HepG2 (cell line): ENCODE measurements around the gene NLGN3. TPM values are rescaled to one million over a fixed set of nuclear protein-coding genes. Genes with fewer than 3 reads are reported as not detected.

ENCODE experiments used
- ATAC-seq: fragments of 200-7000 bp; cut with Tn5 transposase; 3 replicates; pipeline ENCODE4 v1.9.1; 2020; ENCODE audit warnings: mild to moderate bottlenecking, moderate library complexity
- BruUV-seq: library from RNA; stranded (reverse); fragments of 400-500 nt; replicated peaks from 2 replicates; lab custom pipeline; 2021; lab: Mats Ljungman, UMichigan
- CTCF ChIA-PET: fragments of 300-600 bp; formaldehyde crosslinking; extraction: SDS; loops from one replicate; lab custom pipeline; 2021; ENCODE audit warnings: low total read pairs, inconsistent platforms, low intra/inter-chr PET ratio; lab: Yijun Ruan, JAX
- POLR2A ChIA-PET: fragments of 350-600 bp; sonication (Branson Sonifier 250); formaldehyde crosslinking; loops from one replicate; lab custom pipeline; 2020; ENCODE audit warnings: antibody characterized with exemption, inconsistent platforms; lab: Yijun Ruan, JAX
- DNase-seq: peaks from one replicate; pipeline ENCODE4 v3.0.0-alpha.2; 2015; ENCODE audit warnings: low spot score
- FAIRE-seq: peaks from 3 replicates; lab custom pipeline; 2011; peaks lifted over from hg19 to GRCh38; lab: Jason Lieb, UNC
- H2AFZ ChIP-seq: one replicate; pipeline ENCODE4 v1.6.1; 2011; ENCODE audit warnings: low read length, inconsistent platforms
- H3K27ac ChIP-seq: fragments of 300-600 bp; 3 replicates; pipeline ENCODE4 v1.8.0; 2011; ENCODE audit warnings: mixed run types, mild to moderate bottlenecking, mixed read lengths, low read length, inconsistent platforms; ENCODE audit not compliant: insufficient read depth; ENCODE audit errors: extremely low read length
- H3K27me3 ChIP-seq, 2 experiments: fragments of 200-600 bp in 1 of 2; 2 replicates in 1 of 2; 3 replicates in 1 of 2; pipeline versions ENCODE4 v1.6.0 to v1.8.0; 2011; ENCODE audit warnings: low read length in 2 of 2, mild to moderate bottlenecking in 2 of 2, moderate library complexity in 2 of 2, inconsistent platforms in 1 of 2; ENCODE audit not compliant: insufficient read depth in 2 of 2, control insufficient read depth in 1 of 2
- H3K36me3 ChIP-seq, 2 experiments: fragments of 200-600 bp in 1 of 2; replicated peaks in 1 of 2; 2 replicates in 1 of 2; 3 replicates in 1 of 2; pipeline versions ENCODE4 v1.5.1 to v1.8.0; 2011; ENCODE audit warnings: low read length in 2 of 2, inconsistent platforms in 1 of 2; ENCODE audit not compliant: insufficient read depth in 2 of 2, control insufficient read depth in 1 of 2
- H3K4me1 ChIP-seq: 2 replicates; pipeline ENCODE4 v1.5.1; 2012; ENCODE audit warnings: low read length, inconsistent platforms; ENCODE audit not compliant: insufficient read depth
- H3K4me2 ChIP-seq: 2 replicates; pipeline ENCODE4 v1.6.0; 2011; ENCODE audit warnings: low read depth, low read length, inconsistent platforms
- H3K4me3 ChIP-seq, 3 experiments: fragments of 200-600 bp in 1 of 3; sonication (generic), shearing (Covaris generic) in 1 of 3; replicated peaks in 1 of 3; 2 replicates each; pipeline ENCODE4 v1.5.1; 2011 to 2016; ENCODE audit warnings: low read length in 3 of 3, inconsistent platforms in 2 of 3, low read depth in 2 of 3, mild to moderate bottlenecking in 2 of 3, control low read depth in 1 of 3, mixed read lengths in 1 of 3; ENCODE audit not compliant: insufficient read depth in 1 of 3
- H3K79me2 ChIP-seq: one replicate; pipeline ENCODE4 v1.6.1; 2011; ENCODE audit warnings: low read length, inconsistent platforms; ENCODE audit not compliant: insufficient read depth
- H3K9ac ChIP-seq: 2 replicates; pipeline ENCODE4 v1.6.0; 2011; ENCODE audit warnings: mild to moderate bottlenecking, low read depth, low read length, inconsistent platforms; ENCODE audit not compliant: insufficient read depth
- H3K9me3 ChIP-seq: 2 replicates; pipeline ENCODE4 v1.5.1; 2012; ENCODE audit warnings: mild to moderate bottlenecking, low read length
- H4K20me1 ChIP-seq: 2 replicates; pipeline ENCODE4 v1.6.0; 2011; ENCODE audit warnings: inconsistent platforms, mild to moderate bottlenecking, low read length, moderate library complexity; ENCODE audit not compliant: insufficient read depth
- ARHGAP35 ChIP-seq: sonication (generic); formaldehyde crosslinking; IDR thresholded peaks from 2 replicates; pipeline ENCODE4 v1.9.0; 2022; ENCODE audit warnings: mild to moderate bottlenecking, inconsistent platforms, moderate library complexity, missing genetic modification reagents, borderline replicate concordance
- BRCA1 ChIP-seq: sonication (generic); formaldehyde crosslinking; IDR thresholded peaks from 2 replicates; pipeline ENCODE4 v1.4.0; 2020; ENCODE audit warnings: missing genetic modification reagents
- CHD2 ChIP-seq: IDR thresholded peaks from 2 replicates; pipeline ENCODE4 v1.6.1; 2011; ENCODE audit warnings: low read depth, low read length, improper control_type of control experiment
- EED ChIP-seq: sonication (generic); formaldehyde crosslinking; IDR thresholded peaks from 2 replicates; pipeline ENCODE4 v1.5.0; 2020; ENCODE audit warnings: mild to moderate bottlenecking, missing genetic modification reagents
- GPBP1L1 ChIP-seq: sonication (generic); formaldehyde crosslinking; IDR thresholded peaks from 2 replicates; pipeline ENCODE4 v1.5.0; 2020; ENCODE audit warnings: mild to moderate bottlenecking, missing genetic modification reagents
- ZMAT3 ChIP-seq: sonication (generic); formaldehyde crosslinking; conservative IDR thresholded peaks from 2 replicates; pipeline ENCODE4 v1.7.0; 2021; ENCODE audit warnings: missing genetic modification reagents
- ZNF180 ChIP-seq: sonication (generic); formaldehyde crosslinking; IDR thresholded peaks from 2 replicates; pipeline ENCODE4 v1.4.0; 2020; ENCODE audit warnings: low read depth, missing genetic modification reagents, borderline replicate concordance
- ZNF335 ChIP-seq: sonication (generic); formaldehyde crosslinking; IDR thresholded peaks from 2 replicates; pipeline ENCODE4 v1.4.0; 2020; ENCODE audit warnings: missing genetic modification reagents
- ZNF558 ChIP-seq: sonication (generic); formaldehyde crosslinking; IDR thresholded peaks from 2 replicates; pipeline ENCODE4 v1.9.0; 2022; ENCODE audit warnings: mild to moderate bottlenecking, missing genetic modification reagents, borderline replicate concordance
- ZNF564 ChIP-seq: sonication (generic); formaldehyde crosslinking; IDR thresholded peaks from 2 replicates; pipeline ENCODE4 v1.8.1; 2023; ENCODE audit warnings: mild to moderate bottlenecking, missing genetic modification reagents
- ZNF629 ChIP-seq: sonication (generic); formaldehyde crosslinking; conservative IDR thresholded peaks from 2 replicates; pipeline ENCODE4 v1.5.0; 2020; ENCODE audit warnings: missing genetic modification reagents
- WGBS: methylation state at CpG from one replicate; pipeline ENCODE4 v1.1.6; 2017; ENCODE audit warnings: low lambda C conversion rate; 5-methylcytosine and 5-hydroxymethylcytosine counted together
- in situ Hi-C: cut with HindIII; loops from 2 replicates; pipeline ENCODE4 v1.10.0; 2017; ENCODE audit warnings: low pct_unique_long_range_greater_than_20kb; ENCODE audit not compliant: extremely low pct_ligation_motif_present
- intact Hi-C: fragments of 100-400 bp; cut with micrococcal nuclease; formaldehyde crosslinking; loops from one replicate; pipeline ENCODE4 v1.10.0; 2022; ENCODE audit not compliant: unreplicated experiment
- polyA plus RNA-seq, 8 experiments: library from polyadenylated mRNA; depleted of rRNA in 3 of 8; stranded (reverse) in 7 of 8; unstranded in 1 of 8; fragments of >200 nt; fragmentation: Illumina TruSeq in 4 of 8; extraction: Trizol in 4 of 8; gene quantifications; 2 replicates each; pipeline versions ENCODE4 v1.2.1 to v1.2.3, GENCODE V29; 2011 to 2016; ENCODE audit warnings: low read depth in 4 of 8, missing spikeins in 1 of 8, mixed read lengths in 1 of 8; ENCODE audit not compliant: insufficient read depth in 1 of 8
- total RNA-seq, 5 experiments: library from RNA; depleted of rRNA; stranded (reverse); fragments of >200 nt; fragmentation: Illumina TruSeq; extraction: Trizol; gene quantifications; 2 replicates each; pipeline ENCODE4 v1.2.3, GENCODE V29; 2016; ENCODE audit warnings: low read depth in 1 of 5
- TF ChIP-seq, protein P1 (sequence below): sonication (generic); formaldehyde crosslinking; IDR thresholded peaks from 2 replicates; pipeline ENCODE4 v1.4.0; 2020; ENCODE audit warnings: low read depth, missing genetic modification reagents

NLGN3 gene
- total and polyA plus RNA-seq, 2 of the 13 experiments (the other 11 are each of a cell fraction or from before 2014, with no cell fraction given), result 0.04 to 0.16 TPM

- no peak for TF ChIP-seq GPBP1L1 (CRISPR knock-in tag)
Observed at GRCh38 chrX:71184092-71184491, 39.5 kb downstream of the NLGN3 start (continued).

DNA sequence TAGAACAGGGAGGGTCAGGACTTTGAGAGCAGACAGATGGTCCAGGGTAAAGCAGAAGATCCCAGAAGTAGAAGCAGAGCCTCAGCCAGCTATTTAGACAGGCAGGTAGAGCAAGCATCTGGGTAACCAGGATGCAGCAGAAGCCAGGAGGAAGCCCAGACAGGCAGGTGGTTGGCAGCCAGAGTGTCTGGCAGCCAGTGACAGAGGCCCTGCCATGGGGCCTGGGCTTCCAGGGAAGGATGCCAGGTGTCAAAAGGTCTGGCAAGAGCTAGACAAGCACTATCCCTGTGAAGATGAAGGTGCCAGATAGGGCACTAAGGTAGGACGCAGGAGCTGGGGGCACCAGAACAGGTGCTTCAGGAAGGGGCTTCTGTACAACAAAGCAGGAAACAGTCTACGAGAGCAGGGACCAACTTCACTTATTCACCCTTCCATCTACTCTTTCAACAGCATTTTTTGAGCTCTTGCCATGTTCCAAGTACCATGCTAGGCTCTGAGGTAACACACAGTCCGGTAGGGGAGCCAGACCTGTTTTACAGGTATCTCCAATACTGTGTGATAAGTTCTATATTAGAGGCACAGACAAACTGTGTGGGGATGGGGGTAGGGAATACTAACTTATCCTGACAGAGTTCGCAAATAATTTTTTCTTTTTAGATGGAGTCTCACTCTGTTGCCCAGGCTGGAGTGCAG, 40.3 kb downstream of the NLGN3 start:
- in situ Hi-C loops (no loop called here), intact Hi-C loops (loop anchor here (5.0 kb wide), 3 partner anchors 32 to 88 kb away; partner anchors contain the start of genes FOXO4 and ZMYM3)
- H3K9me3 ChIP-seq, result no peaks in the 10 kb centered on the region
- DNase-seq (no peak), ATAC-seq (no peak), FAIRE-seq (no peak)
- no peak for TF ChIP-seq ZNF335 (CRISPR knock-in tag)
- TF ChIP-seq BRCA1 (CRISPR knock-in tag), result no peak
- no peak for TF ChIP-seq ZMAT3
- H3K4me3 ChIP-seq, result no peak overlapping the region
- H3K9ac ChIP-seq, result no peak overlapping the region
- no peaks in the 10 kb centered on the region for H3K79me2 ChIP-seq
- no peaks in the 10 kb centered on the region for H3K36me3 ChIP-seq
- no TSS peak for BruUV-seq
- no peak overlapping the region for H3K4me2 ChIP-seq
- H4K20me1 ChIP-seq, result no peaks in the 10 kb centered on the region
- H2AFZ ChIP-seq, result no peak overlapping the region
- 94% methylated on average over 2 of the region's 4 CpGs for WGBS
- CTCF ChIA-PET, result no interaction called here
- peak overlapping the region; percentile 100 for H3K27ac ChIP-seq
- POLR2A ChIA-PET, result interaction anchor here (0.6 to 5.2 kb wide), 6 partner anchors 11 to 70 kb away, joined by 3 to 68 read pairs (median 7); partner anchors contain the start of gene GJB1
- no peaks in the 10 kb centered on the region for H3K27me3 ChIP-seq
- peaks cover 48% of the 10 kb centered on the region for H3K4me1 ChIP-seq

GRCh38 chrX:71191248-71191647, 46.6 kb downstream of the NLGN3 start:
- Histone ChIP-seq H3K4me1 (peaks cover 15% of the 10 kb centered on the region), H3K27ac (no peak overlapping the region), H3K4me2 (no peak overlapping the region), H3K9ac (no peak overlapping the region), H3K79me2 (no peaks in the 10 kb centered on the region), H3K27me3 (no peaks in the 10 kb centered on the region), H3K4me3 (no peak overlapping the region), H3K36me3 (no peaks in the 10 kb centered on the region), H2AFZ (no peak overlapping the region), H3K9me3 (no peaks in the 10 kb centered on the region), H4K20me1 (no peaks in the 10 kb centered on the region)
- intact Hi-C loops (no loop called here), in situ Hi-C loops (no loop called here)
- DNase-seq (no peak), FAIRE-seq (no peak), ATAC-seq (no peak)
- ChIA-PET POLR2A (no interaction called here), CTCF (no interaction called here)
- no TSS peak for BruUV-seq
- TF ChIP-seq CHD2 (no peak), ARHGAP35 (CRISPR knock-in tag) (no peak), ZNF180 (no peak), ZNF629 (CRISPR knock-in tag) (no peak), ZNF564 (CRISPR knock-in tag) (no peak), EED (CRISPR knock-in tag) (no peak), ZNF558 (CRISPR knock-in tag) (no peak)
- TF ChIP-seq, protein P1, sequence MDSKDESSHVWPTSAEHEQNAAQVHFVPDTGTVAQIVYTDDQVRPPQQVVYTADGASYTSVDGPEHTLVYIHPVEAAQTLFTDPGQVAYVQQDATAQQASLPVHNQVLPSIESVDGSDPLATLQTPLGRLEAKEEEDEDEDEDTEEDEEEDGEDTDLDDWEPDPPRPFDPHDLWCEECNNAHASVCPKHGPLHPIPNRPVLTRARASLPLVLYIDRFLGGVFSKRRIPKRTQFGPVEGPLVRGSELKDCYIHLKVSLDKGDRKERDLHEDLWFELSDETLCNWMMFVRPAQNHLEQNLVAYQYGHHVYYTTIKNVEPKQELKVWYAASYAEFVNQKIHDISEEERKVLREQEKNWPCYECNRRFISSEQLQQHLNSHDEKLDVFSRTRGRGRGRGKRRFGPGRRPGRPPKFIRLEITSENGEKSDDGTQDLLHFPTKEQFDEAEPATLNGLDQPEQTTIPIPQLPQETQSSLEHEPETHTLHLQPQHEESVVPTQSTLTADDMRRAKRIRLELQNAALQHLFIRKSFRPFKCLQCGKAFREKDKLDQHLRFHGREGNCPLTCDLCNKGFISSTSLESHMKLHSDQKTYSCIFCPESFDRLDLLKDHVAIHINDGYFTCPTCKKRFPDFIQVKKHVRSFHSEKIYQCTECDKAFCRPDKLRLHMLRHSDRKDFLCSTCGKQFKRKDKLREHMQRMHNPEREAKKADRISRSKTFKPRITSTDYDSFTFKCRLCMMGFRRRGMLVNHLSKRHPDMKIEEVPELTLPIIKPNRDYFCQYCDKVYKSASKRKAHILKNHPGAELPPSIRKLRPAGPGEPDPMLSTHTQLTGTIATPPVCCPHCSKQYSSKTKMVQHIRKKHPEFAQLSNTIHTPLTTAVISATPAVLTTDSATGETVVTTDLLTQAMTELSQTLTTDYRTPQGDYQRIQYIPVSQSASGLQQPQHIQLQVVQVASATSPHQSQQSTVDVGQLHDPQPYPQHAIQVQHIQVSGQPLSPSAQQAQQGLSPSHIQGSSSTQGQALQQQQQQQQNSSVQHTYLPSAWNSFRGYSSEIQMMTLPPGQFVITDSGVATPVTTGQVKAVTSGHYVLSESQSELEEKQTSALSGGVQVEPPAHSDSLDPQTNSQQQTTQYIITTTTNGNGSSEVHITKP (CRISPR knock-in tag), result no peak
